K562 (cell line): ENCODE data around the gene ZBTB48. TPM values are rescaled to one million over a fixed set of nuclear protein-coding genes. Genes with fewer than 3 reads are reported as not detected.
A peak's percentile ranks its signal among the peaks of the same experiment; 100 is the strongest.

Source experiments
- FOXK2 ChIP-seq, 2 experiments: fragments of 450-650 bp; IDR thresholded peaks in 1 of 2; conservative IDR thresholded peaks in 1 of 2; 2 replicates each; pipeline ENCODE4 v1.6.1; 2016; ENCODE audit warnings: low read depth in 2 of 2, mild to moderate bottlenecking in 1 of 2
- HCFC1 ChIP-seq: IDR thresholded peaks from 2 replicates; pipeline ENCODE4 v1.6.1; 2012; ENCODE audit warnings: low read depth, low read length, improper control_type of control experiment
- HDAC8 ChIP-seq: fragments of 450-650 bp; IDR thresholded peaks from 2 replicates; pipeline ENCODE4 v1.6.1; 2016; ENCODE audit warnings: mild to moderate bottlenecking, missing genetic modification characterization, moderate library complexity, missing compliant biosample characterization
- HMG20B ChIP-seq: fragments of 250-450 bp; sonication (Bioruptor Pico); IDR thresholded peaks from 2 replicates; pipeline ENCODE4 v1.5.0; 2021; ENCODE audit warnings: mild to moderate bottlenecking
- PHB2 ChIP-seq: fragments of 450-650 bp; IDR thresholded peaks from 2 replicates; pipeline ENCODE4 v1.6.1; 2017; ENCODE audit warnings: low read depth
- POLR2A ChIP-seq: fragments of 450-650 bp; conservative IDR thresholded peaks from 2 replicates; pipeline ENCODE4 v1.6.1; 2016
- POLR3G ChIP-seq: IDR thresholded peaks from 2 replicates; pipeline ENCODE4 v1.6.1; 2011; ENCODE audit not compliant: insufficient read length, insufficient replicate concordance; ENCODE audit errors: extremely low read depth
- RBM14 ChIP-seq: fragments of 200-400 bp; formaldehyde crosslinking; IDR thresholded peaks from 2 replicates; pipeline ENCODE4 v1.6.1; 2018; ENCODE audit warnings: low read depth, mild to moderate bottlenecking, low read length, moderate library complexity, borderline replicate concordance; ENCODE audit not compliant: insufficient read depth
- RHOXF2B ChIP-seq: fragments of 250-450 bp; sonication (Bioruptor Pico); conservative IDR thresholded peaks from 2 replicates; pipeline ENCODE4 v1.5.1; 2021
- SIRT6 ChIP-seq: IDR thresholded peaks from one replicate; pipeline ENCODE4 v1.6.1; 2012; ENCODE audit warnings: low read depth, mild to moderate bottlenecking, control low read depth, inconsistent platforms, low read length, moderate library complexity
- SMARCA4 ChIP-seq: fragments of 450-650 bp; IDR thresholded peaks from 2 replicates; pipeline ENCODE4 v1.6.1; 2016
- TFAM ChIP-seq: fragments of 250-450 bp; sonication (Bioruptor Pico); conservative IDR thresholded peaks from 2 replicates; pipeline ENCODE4 v1.5.0; 2021; ENCODE audit warnings: mild to moderate bottlenecking, moderate library complexity
- XRCC3 ChIP-seq: fragments of 450-650 bp; IDR thresholded peaks from 2 replicates; pipeline ENCODE4 v1.6.1; 2017; ENCODE audit warnings: mild to moderate bottlenecking, moderate library complexity
- ZNF253 ChIP-seq: fragments of 250-450 bp; sonication (Bioruptor Pico); conservative IDR thresholded peaks from 2 replicates; pipeline ENCODE4 v1.6.1; 2021; ENCODE audit warnings: mild to moderate bottlenecking
- ZNF699 ChIP-seq: fragments of 250-450 bp; sonication (Bioruptor Pico); IDR thresholded peaks from 2 replicates; pipeline ENCODE4 v1.8.0; 2021; ENCODE audit warnings: mild to moderate bottlenecking, moderate library complexity; ENCODE audit not compliant: insufficient replicate concordance
- polyA plus RNA-seq, 8 experiments: library from polyadenylated mRNA; depleted of rRNA in 4 of 8; stranded (reverse) in 5 of 8; unstranded in 3 of 8; fragments of >200 nt; fragmentation: Nextera tagmentation in 2 of 8; fragmentation: Illumina TruSeq in 1 of 8; extraction: Ambion mirVana in 2 of 8; extraction: Trizol in 1 of 8; gene quantifications; 2 replicates each; pipeline versions ENCODE4 v1.2.1 to v1.2.3, GENCODE V29; 2011 to 2014; ENCODE audit warnings: inconsistent platforms in 1 of 8, missing spikeins in 1 of 8
- total RNA-seq, 7 experiments: library from RNA; depleted of rRNA in 6 of 7; stranded (reverse); fragments of >200 nt in 6 of 7; fragmentation: Illumina TruSeq in 2 of 7; extraction: Trizol in 2 of 7; gene quantifications; 2 replicates each; pipeline versions ENCODE4 v1.2.1 to v1.2.3, GENCODE V29; 2011 to 2021; ENCODE audit warnings: low replicate concordance in 1 of 7
- TF ChIP-seq, protein P1 (sequence below): fragments of 450-650 bp; IDR thresholded peaks from 2 replicates; pipeline ENCODE4 v1.6.1; 2018; ENCODE audit warnings: mild to moderate bottlenecking, low read depth; ENCODE audit not compliant: partially characterized antibody
- TF ChIP-seq, protein P2 (sequence below): fragments of 250-450 bp; sonication (Bioruptor Pico); IDR thresholded peaks from 2 replicates; pipeline ENCODE4 v1.6.1; 2021; ENCODE audit warnings: mild to moderate bottlenecking
- TF ChIP-seq, protein P3 (sequence below): fragments of 250-450 bp; sonication (Bioruptor Pico); IDR thresholded peaks from 2 replicates; pipeline ENCODE4 v1.9.0; 2021; ENCODE audit warnings: mild to moderate bottlenecking
- TF ChIP-seq, protein P4 (sequence below): sonication (generic); formaldehyde crosslinking; IDR thresholded peaks from 2 replicates; pipeline ENCODE4 v1.8.0; 2022; ENCODE audit warnings: mild to moderate bottlenecking, missing genetic modification reagents, borderline replicate concordance
- TF ChIP-seq, protein P5 (sequence below): fragments of 250-450 bp; sonication (Bioruptor Pico); IDR thresholded peaks from 2 replicates; pipeline ENCODE4 v1.4.0; 2020

Gene ZBTB48
- total and polyA plus RNA-seq, 9 of the 15 experiments (the other 6 are each of a cell fraction or from before 2014, with no cell fraction given), result 1.9 to 66.9 (median 29.5) TPM

DNA sequence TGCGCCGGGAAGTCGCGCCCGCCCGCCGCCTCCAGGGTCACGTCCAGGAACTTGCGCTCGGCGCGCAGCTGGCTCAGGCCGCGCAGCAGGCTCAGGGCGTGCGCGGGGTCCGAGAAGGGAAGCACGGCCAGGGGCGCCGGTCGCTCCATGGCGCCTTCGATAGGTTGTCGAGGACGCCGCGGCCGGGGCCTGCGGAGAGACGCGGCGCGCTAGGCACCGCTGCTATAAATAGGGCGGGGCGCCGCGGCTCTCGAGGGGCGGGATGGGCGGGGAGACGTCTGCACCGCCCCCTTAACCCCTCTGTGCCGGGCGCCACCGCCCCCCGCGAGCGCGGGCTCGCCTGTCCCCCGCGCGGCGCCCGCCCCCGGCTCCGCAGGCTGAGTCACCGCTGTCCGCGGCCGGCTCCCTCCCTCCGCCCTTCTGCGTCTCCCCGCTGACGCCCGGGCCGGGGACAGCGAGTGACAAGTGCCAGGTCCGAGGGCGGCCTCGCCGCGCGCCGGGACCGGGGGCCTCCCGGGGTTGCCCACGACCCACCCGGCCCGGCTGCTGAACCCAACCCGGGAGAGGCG is 23.0 kb downstream of the ZBTB48 start, which contains the start of gene KLHL21 (continued):
- TF ChIP-seq, protein P1, sequence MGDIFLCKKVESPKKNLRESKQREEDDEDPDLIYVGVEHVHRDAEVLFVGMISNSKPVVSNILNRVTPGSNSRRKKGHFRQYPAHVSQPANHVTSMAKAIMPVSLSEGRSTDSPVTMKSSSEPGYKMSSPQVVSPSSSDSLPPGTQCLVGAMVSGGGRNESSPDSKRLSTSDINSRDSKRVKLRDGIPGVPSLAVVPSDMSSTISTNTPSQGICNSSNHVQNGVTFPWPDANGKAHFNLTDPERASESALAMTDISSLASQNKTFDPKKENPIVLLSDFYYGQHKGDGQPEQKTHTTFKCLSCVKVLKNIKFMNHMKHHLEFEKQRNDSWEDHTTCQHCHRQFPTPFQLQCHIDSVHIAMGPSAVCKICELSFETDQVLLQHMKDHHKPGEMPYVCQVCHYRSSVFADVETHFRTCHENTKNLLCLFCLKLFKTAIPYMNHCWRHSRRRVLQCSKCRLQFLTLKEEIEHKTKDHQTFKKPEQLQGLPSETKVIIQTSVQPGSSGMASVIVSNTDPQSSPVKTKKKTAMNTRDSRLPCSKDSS, result no peak
- TF ChIP-seq HDAC8 (tag) (no peak), POLR3G (no peak), HCFC1 (peak; percentile 45), RHOXF2B (no peak), ZNF699 (no peak), XRCC3 (no peak), RBM14 (no peak), FOXK2 (conservative IDR thresholded peaks at IDR 0.05 in 1 of 2, IDR thresholded peaks at IDR 0.05 in 1 of 2; ENCODE audit: low read depth in 2 of 2) (no peak), TFAM (CRISPR knock-in tag) (no peak), PHB2 (no peak), POLR2A (peak; percentile 82; the same call in 1 of the 2 replicates), SIRT6 (no peak), ZNF253 (CRISPR knock-in tag) (no peak), SMARCA4 (no peak), HMG20B (CRISPR knock-in tag) (no peak)
- TF ChIP-seq, protein P2, sequence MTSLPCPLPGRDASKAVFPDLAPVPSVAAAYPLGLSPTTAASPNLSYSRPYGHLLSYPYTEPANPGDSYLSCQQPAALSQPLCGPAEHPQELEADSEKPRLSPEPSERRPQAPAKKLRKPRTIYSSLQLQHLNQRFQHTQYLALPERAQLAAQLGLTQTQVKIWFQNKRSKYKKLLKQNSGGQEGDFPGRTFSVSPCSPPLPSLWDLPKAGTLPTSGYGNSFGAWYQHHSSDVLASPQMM (CRISPR knock-in tag), result no peak
- TF ChIP-seq, protein P3, sequence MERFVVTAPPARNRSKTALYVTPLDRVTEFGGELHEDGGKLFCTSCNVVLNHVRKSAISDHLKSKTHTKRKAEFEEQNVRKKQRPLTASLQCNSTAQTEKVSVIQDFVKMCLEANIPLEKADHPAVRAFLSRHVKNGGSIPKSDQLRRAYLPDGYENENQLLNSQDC (CRISPR knock-in tag), result no peak
- TF ChIP-seq, protein P4, sequence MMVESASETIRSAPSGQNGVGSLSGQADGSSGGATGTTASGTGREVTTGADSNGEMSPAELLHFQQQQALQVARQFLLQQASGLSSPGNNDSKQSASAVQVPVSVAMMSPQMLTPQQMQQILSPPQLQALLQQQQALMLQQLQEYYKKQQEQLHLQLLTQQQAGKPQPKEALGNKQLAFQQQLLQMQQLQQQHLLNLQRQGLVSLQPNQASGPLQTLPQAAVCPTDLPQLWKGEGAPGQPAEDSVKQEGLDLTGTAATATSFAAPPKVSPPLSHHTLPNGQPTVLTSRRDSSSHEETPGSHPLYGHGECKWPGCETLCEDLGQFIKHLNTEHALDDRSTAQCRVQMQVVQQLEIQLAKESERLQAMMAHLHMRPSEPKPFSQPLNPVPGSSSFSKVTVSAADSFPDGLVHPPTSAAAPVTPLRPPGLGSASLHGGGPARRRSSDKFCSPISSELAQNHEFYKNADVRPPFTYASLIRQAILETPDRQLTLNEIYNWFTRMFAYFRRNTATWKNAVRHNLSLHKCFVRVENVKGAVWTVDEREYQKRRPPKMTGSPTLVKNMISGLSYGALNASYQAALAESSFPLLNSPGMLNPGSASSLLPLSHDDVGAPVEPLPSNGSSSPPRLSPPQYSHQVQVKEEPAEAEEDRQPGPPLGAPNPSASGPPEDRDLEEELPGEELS (CRISPR knock-in tag), result 0 out of 2 replicates have a peak, but pooled peaks have one; percentile 14
- TF ChIP-seq, protein P5, sequence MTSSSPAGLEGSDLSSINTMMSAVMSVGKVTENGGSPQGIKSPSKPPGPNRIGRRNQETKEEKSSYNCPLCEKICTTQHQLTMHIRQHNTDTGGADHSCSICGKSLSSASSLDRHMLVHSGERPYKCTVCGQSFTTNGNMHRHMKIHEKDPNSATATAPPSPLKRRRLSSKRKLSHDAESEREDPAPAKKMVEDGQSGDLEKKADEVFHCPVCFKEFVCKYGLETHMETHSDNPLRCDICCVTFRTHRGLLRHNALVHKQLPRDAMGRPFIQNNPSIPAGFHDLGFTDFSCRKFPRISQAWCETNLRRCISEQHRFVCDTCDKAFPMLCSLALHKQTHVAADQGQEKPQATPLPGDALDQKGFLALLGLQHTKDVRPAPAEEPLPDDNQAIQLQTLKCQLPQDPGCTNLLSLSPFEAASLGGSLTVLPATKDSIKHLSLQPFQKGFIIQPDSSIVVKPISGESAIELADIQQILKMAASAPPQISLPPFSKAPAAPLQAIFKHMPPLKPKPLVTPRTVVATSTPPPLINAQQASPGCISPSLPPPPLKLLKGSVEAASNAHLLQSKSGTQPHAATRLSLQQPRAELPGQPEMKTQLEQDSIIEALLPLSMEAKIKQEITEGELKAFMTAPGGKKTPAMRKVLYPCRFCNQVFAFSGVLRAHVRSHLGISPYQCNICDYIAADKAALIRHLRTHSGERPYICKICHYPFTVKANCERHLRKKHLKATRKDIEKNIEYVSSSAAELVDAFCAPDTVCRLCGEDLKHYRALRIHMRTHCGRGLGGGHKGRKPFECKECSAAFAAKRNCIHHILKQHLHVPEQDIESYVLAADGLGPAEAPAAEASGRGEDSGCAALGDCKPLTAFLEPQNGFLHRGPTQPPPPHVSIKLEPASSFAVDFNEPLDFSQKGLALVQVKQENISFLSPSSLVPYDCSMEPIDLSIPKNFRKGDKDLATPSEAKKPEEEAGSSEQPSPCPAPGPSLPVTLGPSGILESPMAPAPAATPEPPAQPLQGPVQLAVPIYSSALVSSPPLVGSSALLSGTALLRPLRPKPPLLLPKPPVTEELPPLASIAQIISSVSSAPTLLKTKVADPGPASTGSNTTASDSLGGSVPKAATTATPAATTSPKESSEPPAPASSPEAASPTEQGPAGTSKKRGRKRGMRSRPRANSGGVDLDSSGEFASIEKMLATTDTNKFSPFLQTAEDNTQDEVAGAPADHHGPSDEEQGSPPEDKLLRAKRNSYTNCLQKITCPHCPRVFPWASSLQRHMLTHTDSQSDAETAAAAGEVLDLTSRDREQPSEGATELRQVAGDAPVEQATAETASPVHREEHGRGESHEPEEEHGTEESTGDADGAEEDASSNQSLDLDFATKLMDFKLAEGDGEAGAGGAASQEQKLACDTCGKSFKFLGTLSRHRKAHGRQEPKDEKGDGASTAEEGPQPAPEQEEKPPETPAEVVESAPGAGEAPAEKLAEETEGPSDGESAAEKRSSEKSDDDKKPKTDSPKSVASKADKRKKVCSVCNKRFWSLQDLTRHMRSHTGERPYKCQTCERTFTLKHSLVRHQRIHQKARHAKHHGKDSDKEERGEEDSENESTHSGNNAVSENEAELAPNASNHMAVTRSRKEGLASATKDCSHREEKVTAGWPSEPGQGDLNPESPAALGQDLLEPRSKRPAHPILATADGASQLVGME (CRISPR knock-in tag), result no peak
